Activated naive CD4-positive, alpha-beta T cell treated with anti-CD3 and anti-CD28 coated beads, Interleukin-2, amount 50 U/mL, for 72 hours (primary cell): ENCODE results near the gene ZSCAN9. TPM values are rescaled to one million over a fixed set of nuclear protein-coding genes. Genes with fewer than 3 reads are reported as not detected.

Experiments used
- ATAC-seq, 2 donors: fragments of 150-1000 bp; cut with Tn5 transposase; 2 replicates each; pipeline ENCODE4 v1.10.0; 2021; ENCODE audit warnings: mild to moderate bottlenecking in 2 of 2, moderate library complexity in 2 of 2
- DNase-seq, 2 donors: peaks; one replicate each; pipeline ENCODE4 v3.0.0; 2021 to 2022; ENCODE audit warnings: low spot score in 2 of 2
- H3K27ac Mint-ChIP-seq, 2 donors: one replicate each; pipeline ENCODE4 v1.8.0; 2022; ENCODE audit warnings: mild to moderate bottlenecking in 2 of 2, mixed read lengths in 2 of 2
- H3K36me3 Mint-ChIP-seq, 2 donors: one replicate each; pipeline ENCODE4 v1.8.0; 2022; ENCODE audit warnings: mixed read lengths in 2 of 2
- H3K9me3 Mint-ChIP-seq, 2 donors: one replicate each; pipeline ENCODE4 v1.8.0; 2022; ENCODE audit warnings: mixed read lengths in 2 of 2
- total RNA-seq, 2 donors: library from RNA; stranded (reverse); gene quantifications; one replicate each; pipeline ENCODE4 v1.2.3, GENCODE V29; 2022

ZSCAN9 gene
- total RNA-seq, 2 donors from 2014 or later, result 1.6 to 2.6 TPM

DNA sequence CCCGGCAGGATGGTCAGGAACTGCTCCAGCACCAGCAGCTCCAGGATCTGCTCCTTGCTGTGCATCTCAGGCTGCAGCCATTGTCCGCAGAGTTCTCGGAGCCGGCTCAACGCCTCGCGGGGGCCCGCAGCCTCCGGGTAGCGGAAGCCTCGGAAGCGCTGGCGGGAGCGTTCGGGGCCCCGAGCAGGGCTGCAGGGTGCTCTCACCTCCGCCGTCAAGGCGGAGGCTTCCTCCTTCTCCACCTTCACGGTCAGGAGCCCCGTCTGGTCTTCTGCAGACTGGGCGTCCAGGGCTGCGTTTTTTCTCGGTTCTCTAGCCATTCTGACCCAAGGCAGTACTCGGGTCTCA lies 26.6 kb downstream of the ZSCAN9 start:
- peak overlapping the region; percentile 85 to 98 for H3K27ac Mint-ChIP-seq
- ATAC-seq (peak; percentile 74), DNase-seq (peak; percentile 34 to 58)
- peaks cover 0 to 5% of the 10 kb centered on the region in 2 donors for H3K9me3 Mint-ChIP-seq
- peaks cover 13 to 15% of the 10 kb centered on the region in 2 donors for H3K36me3 Mint-ChIP-seq

DNA sequence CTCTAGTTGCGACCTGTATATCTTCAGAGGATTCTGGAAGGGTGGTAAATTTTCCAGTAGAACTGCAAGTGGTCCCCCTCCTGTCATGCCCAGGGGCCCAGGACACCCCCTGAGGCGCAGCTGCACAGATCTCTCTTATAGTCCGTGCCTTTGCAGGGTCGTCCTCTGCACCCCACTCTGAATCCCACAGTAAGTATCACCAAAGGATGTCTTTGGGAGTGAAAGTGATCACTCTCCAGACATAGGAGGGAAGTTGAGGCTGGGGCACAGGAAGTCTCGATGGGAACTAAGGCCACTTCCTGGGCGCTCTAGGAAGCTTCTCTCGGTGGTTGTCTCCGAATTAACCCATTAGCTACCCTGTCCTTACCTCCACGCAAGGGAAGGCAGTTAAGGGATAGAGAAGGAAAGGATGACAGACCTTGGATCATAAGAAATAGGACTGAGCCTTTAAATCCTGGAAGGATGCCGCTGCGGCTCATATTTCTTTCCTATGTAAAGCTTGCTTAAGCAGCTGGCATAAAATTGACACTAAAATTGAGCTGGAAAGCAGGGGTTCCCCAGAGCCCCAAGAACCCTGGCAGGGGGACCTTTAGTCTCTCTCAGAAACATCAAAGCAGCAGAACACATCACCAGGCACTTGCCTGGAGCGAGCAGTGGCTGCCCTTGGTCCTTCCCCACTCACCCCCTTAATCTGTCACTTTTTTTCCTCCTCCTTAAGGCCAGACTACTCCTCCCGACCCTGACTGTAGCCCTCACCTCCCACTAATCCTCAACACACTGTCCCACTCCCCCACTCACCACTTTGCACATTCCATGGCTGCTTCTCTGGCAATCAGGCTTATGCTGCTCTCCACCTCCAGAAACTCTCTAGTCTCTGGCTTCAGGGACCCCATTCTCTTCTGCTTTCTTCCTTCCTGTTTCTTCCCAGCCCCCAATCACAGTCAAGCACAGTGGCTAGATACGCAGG lies 27.2 kb downstream of the ZSCAN9 start, which contains the start of gene ZKSCAN4:
ZKSCAN4 (minus strand) TSS at position 261 of the 967 bp plus-strand sequence. CDS start 289 bp downstream, outside the sequence.
- H3K9me3 Mint-ChIP-seq, result peaks cover 0 to 5% of the 10 kb centered on the region in 2 donors
- H3K27ac Mint-ChIP-seq, result peak within 1 kb of the TSS; percentile 85 to 98

DNA sequence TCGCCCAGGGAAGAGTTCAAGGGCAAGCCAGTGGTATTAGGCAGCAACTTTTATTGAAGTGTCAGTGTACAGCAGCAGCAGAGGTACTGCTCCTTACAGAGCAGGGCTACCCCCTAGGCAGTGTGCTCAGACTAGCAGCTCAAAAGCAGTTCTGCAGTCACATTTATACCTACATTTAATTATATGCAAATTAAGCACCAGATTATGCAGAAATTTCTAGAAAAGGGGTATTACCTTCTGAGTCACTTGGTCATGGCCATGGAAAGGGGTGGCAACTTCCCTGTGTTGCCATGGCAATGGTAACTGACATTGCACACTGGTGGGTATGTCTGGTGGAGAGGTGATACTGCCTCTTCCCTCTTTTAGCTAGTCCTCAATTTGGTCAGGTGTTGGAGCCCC lies 29.0 kb downstream of the ZSCAN9 start:
- peaks cover 21 to 23% of the 10 kb centered on the region in 2 donors for H3K36me3 Mint-ChIP-seq
- no peak for DNase-seq
- ATAC-seq, result peak; percentile 55 to 57
- peaks cover 10 to 12% of the 10 kb centered on the region in 2 donors for H3K9me3 Mint-ChIP-seq
- H3K27ac Mint-ChIP-seq, result no peak overlapping the region

More for the DNA sequence above, 27.2 kb downstream of the ZSCAN9 start, which contains the start of gene ZKSCAN4:
- peaks cover 13 to 15% of the 10 kb centered on the region in 2 donors for H3K36me3 Mint-ChIP-seq
- DNase-seq (peak in 1 of 2 donors; percentile 78), ATAC-seq (peak; percentile 66 to 86)

DNA sequence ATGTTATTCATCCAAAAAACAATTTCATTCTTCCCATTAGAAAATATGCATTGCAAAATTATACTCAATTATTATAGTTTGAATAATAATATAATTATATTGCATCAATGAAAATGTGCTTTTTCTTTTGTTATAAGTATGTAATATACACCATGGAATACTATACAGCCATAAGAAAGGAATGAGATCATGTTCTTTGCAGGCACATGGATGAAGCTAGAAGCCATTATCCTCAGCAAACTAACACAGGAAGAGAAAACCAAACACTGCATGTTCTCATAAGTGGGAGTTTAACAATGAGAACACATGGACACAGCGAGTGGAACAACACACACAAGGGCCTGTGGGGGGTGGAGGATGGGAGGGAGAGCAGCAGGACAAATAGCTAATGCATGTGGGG lies 32.0 kb downstream of the ZSCAN9 start:
- ATAC-seq (no peak), DNase-seq (no peak)
- peaks cover 17 to 19% of the 10 kb centered on the region in 2 donors for H3K9me3 Mint-ChIP-seq
- H3K36me3 Mint-ChIP-seq, result peaks cover 21 to 22% of the 10 kb centered on the region in 2 donors
- no peak overlapping the region for H3K27ac Mint-ChIP-seq

DNA sequence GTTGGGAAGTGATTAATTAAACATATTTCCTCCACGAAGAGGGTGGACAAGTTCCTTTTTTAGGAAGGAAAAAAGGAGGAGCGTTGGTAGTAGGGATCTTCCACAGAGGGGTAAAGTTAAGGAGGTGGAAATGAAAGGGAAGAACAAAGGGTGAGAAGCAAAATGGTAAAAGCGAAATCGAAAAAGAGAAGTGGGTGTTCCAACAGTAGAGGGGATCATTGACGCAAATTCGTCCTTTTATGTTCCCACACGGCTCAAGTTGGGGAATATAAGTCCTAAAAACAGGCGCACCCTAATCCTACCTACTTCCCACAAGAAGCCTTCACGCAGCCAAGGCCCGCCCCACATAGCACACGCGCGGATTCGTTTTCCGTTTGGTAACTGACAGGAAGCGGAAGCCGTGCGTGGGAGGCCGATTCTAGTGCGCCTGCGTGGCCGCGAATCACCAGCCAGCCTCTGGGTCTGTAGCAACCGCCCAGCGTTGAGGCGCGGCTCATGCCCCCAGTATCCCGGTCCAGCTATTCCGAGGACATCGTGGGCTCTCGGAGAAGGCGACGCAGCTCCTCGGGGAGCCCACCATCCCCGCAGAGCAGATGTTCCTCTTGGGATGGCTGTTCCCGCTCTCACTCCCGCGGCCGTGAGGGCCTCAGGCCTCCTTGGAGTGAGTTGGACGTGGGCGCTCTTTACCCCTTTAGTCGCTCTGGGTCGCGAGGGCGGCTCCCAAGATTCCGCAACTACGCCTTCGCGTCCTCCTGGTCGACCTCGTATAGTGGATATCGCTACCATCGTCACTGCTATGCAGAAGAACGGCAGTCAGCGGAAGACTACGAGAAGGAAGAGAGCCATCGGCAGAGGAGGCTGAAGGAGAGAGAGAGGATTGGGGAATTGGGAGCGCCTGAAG lies 34.1 kb downstream of the ZSCAN9 start, which contains the start of gene NKAPL:
NKAPL (plus strand) TSS at position 421 of the 901 bp plus-strand sequence; CDS start at position 496, 75 bp downstream.
- Mint-ChIP-seq H3K9me3 (peaks cover 12 to 19% of the 10 kb centered on the region in 2 donors), H3K27ac (peak within 1 kb of the TSS in 1 of 2 donors; percentile 67), H3K36me3 (peaks cover 20 to 21% of the 10 kb centered on the region in 2 donors)
- ATAC-seq, result peak; percentile 16 to 68
- DNase-seq, result peak; percentile 48 to 61

DNA sequence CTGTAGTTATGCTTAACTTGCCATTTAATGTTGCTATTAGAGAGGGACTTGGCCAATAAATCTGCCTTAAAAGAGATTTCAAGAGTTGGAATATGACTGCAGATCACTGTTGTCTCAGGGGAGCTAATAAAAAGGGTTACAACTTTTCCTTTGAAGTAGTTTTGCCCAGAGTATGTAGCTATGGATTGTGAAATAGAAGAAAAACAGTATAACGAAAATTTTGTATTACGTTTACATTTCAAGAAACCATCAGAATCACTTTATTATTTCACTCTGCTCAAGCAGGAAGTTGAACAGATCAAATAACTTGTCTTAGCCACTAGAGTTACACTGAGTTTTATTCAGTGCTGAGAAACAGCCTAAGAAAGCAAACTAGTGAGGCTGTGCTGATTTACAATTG lies 38.8 kb downstream of the ZSCAN9 start:
- peaks cover 8% of the 10 kb centered on the region in 2 donors for H3K36me3 Mint-ChIP-seq
- H3K9me3 Mint-ChIP-seq, result peaks cover 6 to 9% of the 10 kb centered on the region in 2 donors
- H3K27ac Mint-ChIP-seq, result no peak overlapping the region
- ATAC-seq (no peak), DNase-seq (no peak)

DNA sequence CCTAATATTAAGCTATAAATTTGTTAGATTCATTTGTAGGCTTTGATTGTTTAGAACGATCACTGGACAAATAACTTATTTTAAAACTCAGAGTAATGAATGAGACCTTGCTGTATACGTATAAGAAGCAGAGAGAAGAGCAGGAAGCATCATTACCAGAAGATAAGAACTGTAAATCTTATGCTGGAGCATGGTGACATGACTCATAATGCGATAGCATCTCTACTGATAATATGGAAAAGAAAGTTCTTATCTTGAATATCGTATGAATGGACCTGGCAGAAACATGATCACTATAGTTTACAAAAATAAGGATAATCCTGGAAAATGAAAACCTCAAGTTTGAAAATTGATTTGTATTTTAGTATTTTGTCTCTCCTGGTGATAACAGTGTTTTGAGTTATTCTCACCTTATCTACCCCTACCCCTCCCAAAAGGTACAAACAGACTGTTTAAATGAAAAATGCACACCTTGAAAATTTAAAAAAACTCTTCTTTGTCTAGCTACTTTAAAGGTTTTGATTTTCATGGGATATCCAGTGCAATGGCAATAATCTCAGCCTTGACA lies 39.8 kb downstream of the ZSCAN9 start:
- ATAC-seq (no peak), DNase-seq (no peak)
- H3K27ac Mint-ChIP-seq, result no peak overlapping the region
- H3K36me3 Mint-ChIP-seq, result no peaks in the 10 kb centered on the region
- peaks cover 0 to 4% of the 10 kb centered on the region in 2 donors for H3K9me3 Mint-ChIP-seq

DNA sequence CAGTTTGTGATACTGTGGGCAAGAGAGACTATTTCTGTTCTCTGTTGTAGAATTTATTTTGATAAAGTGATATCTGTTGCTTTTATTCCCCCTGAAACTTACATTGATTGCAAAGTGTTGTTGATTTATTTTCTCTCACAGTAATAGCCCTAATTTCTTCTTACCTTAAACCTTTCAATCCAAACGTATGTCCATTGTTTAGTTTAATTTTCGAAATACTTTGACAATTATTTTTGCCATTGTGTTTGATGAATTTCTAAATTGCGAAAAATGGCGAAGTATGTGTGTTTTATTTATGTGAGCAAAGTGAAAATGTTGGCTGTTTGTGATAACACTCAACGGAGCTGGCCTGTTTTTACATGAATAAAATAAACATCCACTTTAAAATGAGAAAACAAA lies 41.5 kb downstream of the ZSCAN9 start:
- DNase-seq, result no peak
- Mint-ChIP-seq H3K9me3 (no peaks in the 10 kb centered on the region), H3K36me3 (no peaks in the 10 kb centered on the region), H3K27ac (peak overlapping the region in 1 of 2 donors; percentile 59)
- no peak for ATAC-seq

DNA sequence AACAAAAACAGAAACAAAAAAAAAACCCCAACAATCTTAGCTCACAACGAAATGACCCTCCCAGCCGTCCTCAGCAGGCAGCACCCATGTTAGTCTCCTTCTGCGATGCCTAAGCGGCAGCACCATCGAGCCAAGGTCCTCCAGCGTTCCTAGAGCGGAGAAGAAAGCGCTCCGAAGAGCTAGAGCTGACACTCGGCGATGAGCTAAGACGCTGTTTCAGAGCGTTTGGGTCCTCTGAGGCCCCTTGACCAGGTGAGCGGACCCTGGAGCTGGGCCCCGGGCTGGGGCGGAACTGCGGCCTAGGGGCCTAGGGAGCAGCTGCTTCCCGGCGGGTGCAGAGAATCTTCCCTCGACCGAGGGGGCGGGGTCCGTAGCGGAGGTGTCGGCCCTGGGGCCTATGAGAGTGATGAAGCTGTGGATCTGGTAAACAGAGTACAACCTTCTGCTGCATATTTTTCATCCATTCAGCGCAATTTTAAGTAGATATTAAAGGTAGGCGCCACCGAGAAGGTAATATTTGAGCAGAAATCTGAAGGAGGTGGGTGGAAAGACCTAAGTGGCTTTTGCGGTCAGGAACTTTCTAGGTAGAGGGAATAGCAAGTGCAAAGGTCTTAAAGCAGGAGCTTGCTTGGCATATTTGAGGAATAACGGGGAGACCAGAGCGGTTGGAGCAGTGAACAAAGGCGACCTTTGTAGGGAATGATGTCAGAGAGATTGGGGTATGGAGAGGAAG lies 42.1 kb downstream of the ZSCAN9 start, which contains the start of gene ZSCAN26:
ZSCAN26 (plus strand) TSS at position 182 of the 733 bp plus-strand sequence. CDS start 4,777 bp downstream, outside the sequence.
- H3K27ac Mint-ChIP-seq, result peak within 1 kb of the TSS in 1 of 2 donors; percentile 59
- no peaks in the 10 kb centered on the region for H3K9me3 Mint-ChIP-seq
- DNase-seq (peak; percentile 75 to 86), ATAC-seq (peak; percentile 92 to 96)
- no peaks in the 10 kb centered on the region for H3K36me3 Mint-ChIP-seq

DNA sequence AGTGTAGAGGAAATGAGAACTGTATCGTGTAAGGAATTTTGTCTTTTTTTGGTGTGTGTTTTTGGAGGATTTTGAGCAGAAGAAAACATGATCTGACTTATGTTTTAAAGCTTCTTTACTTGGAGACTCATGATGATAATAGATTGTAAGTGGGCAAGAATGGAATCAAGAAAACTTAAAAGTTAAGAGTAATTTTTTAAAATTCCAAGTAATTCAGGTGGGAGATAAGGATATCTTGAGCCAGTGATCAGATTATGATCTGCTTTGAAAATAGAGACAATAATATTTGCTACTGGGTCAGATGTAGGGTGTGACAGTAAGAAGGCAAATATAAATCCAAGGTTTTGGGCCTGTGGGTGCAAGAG lies 42.6 kb downstream of the ZSCAN9 start:
- no peak for ATAC-seq
- Mint-ChIP-seq H3K27ac (no peak overlapping the region), H3K9me3 (no peaks in the 10 kb centered on the region), H3K36me3 (no peaks in the 10 kb centered on the region)
- no peak for DNase-seq

DNA sequence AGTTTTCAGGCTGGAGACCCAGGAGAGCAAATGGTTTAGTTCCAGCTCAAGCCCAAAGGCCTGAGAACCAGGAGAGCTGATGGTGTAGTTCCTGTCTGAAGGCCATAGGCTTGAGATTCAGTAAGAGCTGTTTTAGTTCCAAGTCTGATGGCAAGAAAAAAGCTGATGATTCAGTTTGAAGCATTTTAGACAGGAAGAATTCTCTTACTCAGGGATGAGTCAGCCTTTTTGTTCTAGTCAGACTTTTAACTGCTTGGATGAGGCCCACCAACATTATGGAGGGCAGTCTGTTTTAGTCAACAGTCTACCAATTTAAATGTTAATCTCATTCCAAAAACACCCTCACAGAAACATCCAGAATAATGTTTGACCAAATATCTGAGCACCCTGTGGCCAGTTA lies 44.4 kb downstream of the ZSCAN9 start:
- ATAC-seq, result peak; percentile 39 to 52
- H3K36me3 Mint-ChIP-seq, result peaks cover 0 to 7% of the 10 kb centered on the region in 2 donors
- DNase-seq, result no peak

DNA sequence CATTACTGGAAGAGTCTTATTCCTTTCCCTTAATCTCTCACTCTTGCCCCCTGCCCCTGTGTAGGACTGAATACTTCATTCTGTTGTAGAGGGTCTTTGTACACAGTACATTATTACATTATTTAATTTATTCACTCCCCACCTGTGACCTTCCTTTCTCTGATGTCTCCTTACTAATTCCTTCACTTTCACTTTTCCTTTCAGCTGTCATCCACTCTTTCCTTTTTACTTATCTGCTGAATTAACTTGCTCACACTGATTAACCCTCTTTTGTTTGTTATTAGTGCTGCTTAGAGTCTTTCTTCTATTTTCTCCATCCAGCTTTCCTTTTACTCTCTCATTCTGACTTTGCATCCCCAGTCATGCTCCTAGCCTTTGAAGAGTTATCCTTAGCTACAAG lies 49.8 kb downstream of the ZSCAN9 start:
- peak overlapping the region; percentile 44 to 63 for H3K27ac Mint-ChIP-seq
- peaks cover 0 to 4% of the 10 kb centered on the region in 2 donors for H3K9me3 Mint-ChIP-seq
- DNase-seq (no peak), ATAC-seq (peak in 1 of 2 donors; percentile 37)
- H3K36me3 Mint-ChIP-seq, result peaks cover 21 to 39% of the 10 kb centered on the region in 2 donors

More for the DNA sequence above, 44.4 kb downstream of the ZSCAN9 start:
- Mint-ChIP-seq H3K27ac (peak overlapping the region in 1 of 2 donors; percentile 4), H3K9me3 (no peaks in the 10 kb centered on the region)

DNA sequence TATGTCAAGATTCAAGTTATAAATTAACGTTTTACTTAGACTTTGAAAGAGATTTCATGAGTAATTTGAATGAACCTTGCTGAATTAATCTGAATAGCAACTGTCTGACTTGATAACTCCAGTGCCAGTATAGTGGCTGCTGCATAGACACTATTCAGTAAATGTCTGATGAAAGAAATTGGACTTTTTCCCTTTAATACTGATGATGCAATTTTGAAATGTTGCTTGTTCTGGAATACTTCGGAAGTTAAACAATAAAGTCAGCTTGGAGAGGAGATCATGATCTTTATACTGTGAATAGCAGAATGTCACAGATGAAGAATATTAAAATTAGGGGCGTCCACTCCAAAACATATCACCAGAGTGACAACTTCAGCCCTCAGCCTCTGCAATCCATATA lies 52.7 kb downstream of the ZSCAN9 start:
- no peak for ATAC-seq
- peaks cover 0 to 4% of the 10 kb centered on the region in 2 donors for H3K9me3 Mint-ChIP-seq
- no peak for DNase-seq

DNA sequence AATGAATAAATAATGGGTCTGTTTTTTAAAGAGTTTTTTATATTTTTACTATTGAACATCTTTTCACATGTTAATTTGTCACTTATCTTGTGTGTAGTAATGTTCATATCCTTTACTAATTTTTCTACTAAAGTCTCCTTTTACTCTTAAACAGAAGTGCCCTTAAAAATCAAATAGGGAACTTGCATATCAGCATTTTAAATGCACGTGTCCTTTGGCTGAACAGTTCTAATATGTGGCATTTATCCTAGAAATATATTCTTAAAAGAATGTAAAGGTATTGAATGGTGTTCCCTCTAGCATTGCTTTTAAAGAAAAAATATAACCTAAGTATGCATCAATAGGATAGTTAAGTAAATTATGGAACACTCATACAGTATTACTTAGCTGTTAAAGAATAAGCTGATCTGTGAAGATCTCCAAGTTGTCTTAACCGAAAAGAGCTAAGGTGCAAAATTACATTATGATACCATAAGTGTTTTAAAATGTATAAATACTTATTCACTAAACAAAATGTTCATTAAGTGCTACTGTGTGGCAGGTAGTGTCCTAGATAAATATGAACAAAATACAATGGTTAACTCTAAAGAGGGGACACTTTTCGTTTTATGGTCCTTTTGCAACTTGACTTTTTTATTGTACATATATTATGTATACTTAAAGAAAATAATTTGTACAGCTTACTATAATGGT lies 55.7 kb downstream of the ZSCAN9 start:
- no peaks in the 10 kb centered on the region for H3K9me3 Mint-ChIP-seq
- ATAC-seq, result no peak
- peaks cover 42 to 44% of the 10 kb centered on the region in 2 donors for H3K36me3 Mint-ChIP-seq
- no peak for DNase-seq
- H3K27ac Mint-ChIP-seq, result no peak overlapping the region

More for the DNA sequence above, 52.7 kb downstream of the ZSCAN9 start:
- Mint-ChIP-seq H3K27ac (no peak overlapping the region), H3K36me3 (peaks cover 31 to 50% of the 10 kb centered on the region in 2 donors)
